ELF-1 (cell line): Measurements from ENCODE around the gene PPIF.
A peak's percentile ranks its signal among the peaks of the same experiment; 100 is the strongest.

Experiments used
- DNase-seq: peaks from one replicate; pipeline ENCODE4 v3.0.0-alpha.2; 2016; ENCODE audit warnings: low read depth, low spot score

PPIF gene

GRCh38 chr10:79374312-79375191 is 27.3 kb downstream of the PPIF start:
- DNase-seq: peak; percentile 87

- no peak for DNase-seq
These were observed 28.2 kb downstream of the PPIF start for GRCh38 chr10:79375321-79376077.

DNA sequence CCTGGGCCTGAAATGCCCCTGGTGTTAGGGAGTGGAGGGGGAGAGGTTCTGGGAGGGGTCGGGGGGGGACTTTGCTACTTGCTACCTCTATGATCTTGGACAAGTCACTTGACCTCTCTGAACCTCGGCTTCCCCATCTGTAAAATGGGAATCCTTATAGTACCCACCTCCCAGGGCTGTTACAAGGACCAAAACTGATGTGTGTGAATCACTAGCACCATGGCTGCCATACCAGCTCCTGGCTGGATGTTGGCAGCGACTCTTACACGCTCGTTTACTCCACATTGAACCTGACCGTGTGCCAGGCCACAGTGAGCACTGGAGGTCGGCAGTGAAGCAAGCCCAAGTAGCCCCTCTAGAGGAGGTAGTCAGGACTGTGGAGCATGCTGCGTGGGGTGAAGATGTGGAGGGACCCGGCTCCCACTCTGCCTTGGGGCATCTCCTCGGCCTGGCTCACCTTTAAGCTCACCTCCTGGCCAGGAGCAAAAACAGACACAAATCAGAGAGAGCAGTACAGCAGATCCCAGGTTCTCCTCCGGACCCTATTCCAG is 28.9 kb downstream of the PPIF start:
- no peak for DNase-seq

DNA sequence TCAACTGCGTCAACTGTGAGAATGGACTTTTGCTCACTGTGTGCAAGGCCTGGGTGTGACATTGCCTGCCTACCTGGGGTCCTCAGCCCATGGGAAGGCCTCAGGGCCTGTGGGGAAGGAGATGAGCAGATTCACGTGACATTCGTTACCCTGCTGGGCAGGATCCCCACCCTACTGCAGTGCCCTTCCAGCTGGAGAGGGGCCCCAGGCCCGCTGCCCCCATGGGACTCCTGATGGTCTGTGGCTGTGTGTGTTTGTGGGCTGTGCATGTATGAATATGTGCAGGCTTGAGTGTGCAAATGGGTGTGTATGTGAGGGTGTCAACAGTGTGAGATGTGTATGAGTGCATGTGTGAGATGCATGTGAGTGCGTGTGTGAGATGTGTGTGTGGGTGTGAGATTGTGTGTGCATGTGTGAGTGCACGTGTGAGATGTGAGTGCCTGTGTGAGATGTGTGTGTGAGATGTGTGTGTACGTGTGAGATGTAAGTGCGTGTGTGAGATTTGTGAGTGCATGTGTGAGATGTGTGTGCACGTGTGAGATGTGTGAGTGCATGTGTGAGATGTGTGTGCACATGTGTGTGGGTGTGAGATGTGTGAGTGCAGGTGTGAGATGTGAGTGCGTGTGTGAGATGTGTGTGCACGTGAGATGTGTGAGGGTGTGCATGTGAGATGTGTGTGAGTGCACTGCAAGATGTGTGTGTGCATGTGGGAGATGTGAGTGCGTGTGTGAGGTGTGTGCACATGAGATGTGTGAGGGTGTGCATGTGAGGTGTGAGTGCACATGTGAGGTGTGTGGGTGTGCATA is 29.7 kb downstream of the PPIF start:
- DNase-seq: no peak

DNA sequence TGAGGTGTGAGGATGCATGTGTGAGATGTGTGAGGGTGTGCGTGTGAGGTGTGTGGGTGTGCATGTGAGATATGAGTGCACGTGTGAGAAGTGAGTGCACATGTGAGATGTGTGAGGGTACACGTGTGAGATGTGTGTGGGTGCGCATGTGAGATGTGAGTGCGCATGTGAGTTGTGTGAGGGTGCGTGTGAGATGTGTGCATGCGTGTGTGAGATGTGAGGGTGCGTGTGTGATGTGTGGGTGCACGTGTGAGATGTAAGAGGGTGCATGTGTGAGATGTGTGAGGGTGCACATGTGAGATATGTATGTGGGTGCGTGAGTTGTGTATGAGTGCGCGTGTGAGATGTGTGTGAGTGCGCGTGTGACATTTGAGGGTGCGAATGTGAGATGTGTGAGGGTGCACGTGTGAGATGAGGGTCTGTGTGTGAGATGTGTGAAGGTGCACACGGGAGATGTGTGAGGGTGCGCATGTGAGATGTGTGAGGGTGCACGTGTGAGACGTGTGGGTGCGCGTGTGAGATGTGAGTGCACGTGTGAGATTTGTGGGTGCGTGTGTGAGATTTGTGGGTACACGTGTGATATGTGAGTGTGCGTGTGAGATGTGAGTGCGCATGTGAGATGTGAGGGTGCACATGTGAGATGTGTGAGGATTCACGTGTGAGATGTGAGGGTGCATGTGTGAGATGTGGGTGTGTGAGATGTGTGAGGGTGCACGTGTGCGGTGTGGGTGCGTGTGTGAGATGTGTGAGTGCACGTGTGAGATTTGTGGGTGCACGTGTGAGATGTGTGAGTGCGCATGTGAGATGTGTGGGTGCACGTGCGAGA is 30.5 kb downstream of the PPIF start:
- DNase-seq: no peak

GRCh38 chr10:79378383-79378646 is 31.0 kb downstream of the PPIF start:
- no peak for DNase-seq

DNA sequence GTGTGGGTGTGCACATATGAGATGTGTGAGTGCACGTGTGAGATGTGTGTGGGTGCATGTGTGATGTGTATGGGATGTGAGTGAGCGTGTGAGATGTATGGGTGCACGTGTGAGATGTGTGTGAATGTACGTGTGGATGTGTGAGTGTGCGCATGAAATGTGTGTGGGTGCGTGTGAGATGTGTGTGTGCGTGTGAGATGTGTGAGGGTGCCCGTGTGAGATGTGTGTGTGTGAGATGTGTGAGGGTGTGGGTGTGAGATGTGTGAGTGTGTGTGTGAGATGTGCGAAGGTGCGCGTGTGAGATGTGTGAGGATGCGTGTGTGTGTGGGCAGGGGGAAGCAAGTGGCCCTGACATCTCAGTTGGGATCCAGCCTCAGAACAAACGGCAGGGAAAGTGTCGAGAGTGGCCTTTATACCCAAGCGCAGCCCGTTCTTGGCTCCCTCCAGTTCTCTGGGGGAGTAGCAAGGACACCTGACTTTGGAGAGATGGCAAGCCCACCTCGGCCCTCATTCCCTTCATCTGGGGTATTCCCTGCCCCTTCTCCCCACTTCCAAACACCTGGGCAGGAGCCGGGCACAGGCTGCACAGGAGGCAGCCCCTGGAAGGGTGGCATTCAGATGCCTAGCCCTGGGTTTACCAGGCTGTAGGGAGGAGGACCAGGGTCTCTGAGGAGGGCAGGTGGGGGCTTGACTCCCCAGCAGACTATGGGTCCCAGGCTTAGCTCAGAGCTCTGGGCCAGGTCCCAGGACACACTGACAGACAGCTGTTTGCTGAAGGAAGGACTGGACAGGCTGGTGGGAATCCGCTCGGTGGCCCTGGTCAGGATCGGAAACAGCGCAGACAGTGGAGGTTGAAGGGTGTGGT is 31.6 kb downstream of the PPIF start:
- no peak for DNase-seq

GRCh38 chr10:79379512-79380124 is 32.3 kb downstream of the PPIF start:
- DNase-seq: no peak

DNA sequence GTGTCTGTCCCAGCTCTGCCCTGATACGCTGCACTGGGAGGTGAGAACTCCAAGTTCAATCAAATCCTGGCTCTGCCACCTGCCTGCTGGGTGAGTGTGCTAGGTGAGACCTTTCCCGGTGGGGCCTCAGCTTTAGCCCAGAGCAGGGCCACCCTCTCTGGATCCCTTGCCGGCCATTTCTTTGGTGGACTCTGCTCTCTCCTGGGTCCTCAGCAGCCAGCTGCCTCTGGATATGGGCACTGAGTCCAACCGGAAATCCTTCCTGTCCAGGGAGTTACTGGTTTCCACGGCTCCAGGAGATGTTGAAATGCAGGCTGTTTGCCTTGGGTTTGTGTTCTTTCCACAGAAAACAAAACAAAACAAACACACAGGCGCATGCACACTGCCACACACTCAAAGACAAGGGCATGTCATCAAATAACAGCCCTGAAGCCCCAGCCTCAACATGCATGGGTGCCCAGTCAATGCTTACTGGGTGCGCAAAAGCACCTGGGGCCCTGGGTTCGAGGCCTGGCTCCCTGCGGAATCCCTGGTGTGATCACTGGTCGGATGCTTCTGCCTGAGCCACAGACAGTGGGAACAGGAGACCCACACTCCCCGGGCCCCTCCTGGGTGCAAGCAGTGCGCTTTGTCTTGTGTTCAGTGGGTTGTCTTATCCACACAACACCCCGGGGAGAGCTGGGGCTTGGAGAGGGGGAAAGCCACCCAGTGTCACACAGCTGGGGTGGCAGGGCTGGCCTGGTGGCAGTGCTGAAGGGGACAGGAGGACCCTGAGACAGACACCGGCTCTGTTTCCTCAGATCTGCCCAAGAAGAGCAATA is 33.1 kb downstream of the PPIF start:
- DNase-seq: no peak

GRCh38 chr10:79380946-79381721 is 33.9 kb downstream of the PPIF start:
- no peak for DNase-seq

DNA sequence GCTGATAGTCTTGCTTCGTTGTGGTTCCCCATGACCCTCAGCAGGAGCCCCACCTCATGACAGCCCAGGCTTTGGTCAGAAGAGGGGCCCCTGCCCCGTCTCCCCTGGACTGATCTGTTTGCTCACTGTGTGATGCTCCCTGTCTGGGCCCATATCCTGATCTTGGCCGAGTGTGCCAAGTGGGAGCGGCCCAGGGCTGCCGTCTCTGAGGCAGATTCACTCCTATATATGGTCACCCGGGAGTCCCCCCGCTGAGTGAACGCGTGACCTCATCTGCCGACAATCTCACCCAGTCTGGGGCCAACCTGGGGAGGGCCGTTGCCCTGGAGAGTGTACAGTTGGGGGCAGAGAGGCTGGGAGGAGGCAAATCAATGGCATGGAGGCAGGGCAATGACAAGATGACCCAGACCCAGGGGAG is 34.5 kb downstream of the PPIF start:
- peak; percentile 77 for DNase-seq

DNA sequence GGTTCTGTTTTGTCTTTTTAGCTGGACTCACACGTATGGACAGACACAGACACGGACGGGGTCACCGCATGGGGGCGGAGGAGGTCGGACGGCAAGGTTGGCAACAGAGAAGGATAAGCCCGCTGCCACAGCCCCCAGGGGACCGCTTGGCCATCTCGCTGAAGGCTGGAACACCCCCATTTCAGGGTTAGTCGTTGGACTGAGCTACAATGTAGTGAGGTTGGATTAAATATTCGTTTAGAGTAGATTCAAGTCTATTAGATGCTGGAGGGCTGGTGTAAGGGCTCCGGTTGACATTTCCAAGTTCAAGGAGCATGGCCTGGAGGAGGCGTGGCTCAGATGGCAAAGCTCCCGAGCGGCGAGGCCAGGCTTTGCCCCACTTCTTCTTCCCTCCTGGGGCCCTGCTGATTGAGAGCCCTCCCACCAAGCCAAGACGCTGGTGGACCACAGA is 35.2 kb downstream of the PPIF start:
- DNase-seq: no peak

GRCh38 chr10:79383974-79384606 is 36.8 kb downstream of the PPIF start:
- DNase-seq: no peak

GRCh38 chr10:79384773-79385391 is 37.6 kb downstream of the PPIF start:
- no peak for DNase-seq

- DNase-seq: no peak
These were observed 38.1 kb downstream of the PPIF start for GRCh38 chr10:79385392-79385795.

DNA sequence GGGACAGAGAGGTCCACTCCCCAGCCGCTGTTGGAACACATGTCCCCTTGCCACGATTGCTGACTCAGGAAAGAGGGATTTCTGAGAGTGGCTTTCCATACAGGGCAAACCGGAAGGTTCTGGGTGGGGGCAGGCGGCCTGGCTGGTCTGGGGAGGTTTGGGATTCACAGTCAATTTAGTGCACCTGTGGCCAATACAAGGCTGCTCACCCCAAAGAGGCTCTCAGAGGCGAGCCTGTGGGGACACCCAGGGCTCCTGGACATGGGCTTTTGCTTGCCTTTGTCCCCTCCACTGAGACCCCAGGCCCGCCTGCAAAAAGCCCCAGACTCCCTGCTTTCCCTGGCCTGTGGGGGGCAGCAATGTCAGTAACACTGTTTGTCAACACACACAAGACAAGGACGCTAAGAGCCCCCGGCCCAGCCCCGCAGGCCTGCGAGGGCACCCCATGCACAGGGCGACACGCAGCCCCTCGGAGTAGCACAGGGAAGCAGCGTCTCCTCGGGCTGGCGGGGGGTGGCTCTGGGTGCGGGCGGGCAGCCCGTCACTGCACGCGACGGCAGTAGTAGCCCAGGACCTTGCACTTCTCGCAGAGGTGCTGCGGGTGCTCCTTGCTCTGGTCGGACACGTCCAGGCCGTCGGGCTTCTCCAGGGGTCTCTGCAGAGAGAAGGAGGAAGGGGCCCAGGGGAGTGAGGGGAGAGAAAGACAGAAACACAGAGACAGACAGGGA is 38.7 kb downstream of the PPIF start:
- DNase-seq: peak; percentile 63
